ENCODE results near the gene SLC5A6. TPM values are rescaled to one million over a fixed set of nuclear protein-coding genes. Genes with fewer than 3 reads are reported as not detected.

Gene SLC5A6
- polyA plus RNA-seq, 1 of the 3 experiments (the other 2 are of a cell fraction): 75.7 TPM

DNA sequence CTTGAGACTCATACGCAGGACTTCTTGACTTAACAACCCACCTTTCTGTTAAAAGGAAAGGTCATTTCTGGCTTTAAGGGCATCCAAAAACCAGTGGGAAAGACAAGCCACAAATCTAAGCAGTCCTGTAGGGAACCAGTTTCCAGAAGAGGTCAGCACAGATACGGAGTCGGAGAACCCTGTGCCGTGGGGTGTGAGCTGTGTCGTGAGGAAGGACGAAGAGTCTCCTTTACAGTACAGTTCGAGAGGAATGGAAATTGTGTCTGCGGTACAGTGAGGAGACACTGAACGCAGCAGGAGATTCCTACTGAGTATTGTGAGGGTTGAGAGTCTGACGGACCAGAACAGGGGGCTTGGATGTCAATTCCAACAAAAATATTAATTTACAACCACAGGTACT, 33.0 kb upstream of the SLC5A6 start:
- WGBS (ENCODE audit: low lambda C conversion rate): 92% methylated on average over 10 of the region's 10 CpGs
- Histone ChIP-seq H3K4me2 (no peak overlapping the region), H3K79me2 (ENCODE audit: insufficient read depth) (no peaks in the 10 kb centered on the region), H3K9me3 (no peaks in the 10 kb centered on the region), H2AFZ (ENCODE audit: low read depth) (no peak overlapping the region), H3K27me3 (ENCODE audit: insufficient read depth) (no peaks in the 10 kb centered on the region), H3K9me2 (no peaks in the 10 kb centered on the region), H3K27ac (ENCODE audit: low read depth in 2 of 2, low read length in 1 of 2) (no peak overlapping the region), H3K9ac (no peak overlapping the region), H3K4me3 (ENCODE audit: low read depth in 2 of 2, low read length in 1 of 2) (no peak overlapping the region), H4K20me1 (ENCODE audit: insufficient read depth) (no peaks in the 10 kb centered on the region; the same call in 1 of the 2 replicates), H3K36me3 (replicated peaks in 1 of 2; ENCODE audit: control insufficient read depth in 1 of 2, insufficient read depth in 2 of 2, low read length in 1 of 2) (peaks cover 22 to 43% of the 10 kb centered on the region in 2 experiments), H3F3A (replicated peaks; ENCODE audit: insufficient read depth) (peaks cover 5% of the 10 kb centered on the region), H3K4me1 (ENCODE audit: control insufficient read depth in 1 of 2, insufficient read depth in 2 of 2, low read depth in 1 of 2, low read length in 1 of 2) (peaks cover 0 to 8% of the 10 kb centered on the region in 2 experiments; a peak in 2 of 4 replicates)
- ChIA-PET POLR2A (interaction anchor here (0.6 kb wide), 1 partner anchor 208 kb away, joined by 3 read pairs; no protein-coding TSS in a partner anchor), CTCF (interaction anchor here (1.2 kb wide), 1 partner anchor 11 kb away, joined by 4 read pairs; no protein-coding TSS in a partner anchor)
- DNase-seq: no peak
- no peak for TF ChIP-seq FOSL2 (IDR thresholded peaks at IDR 0.05; ENCODE audit: borderline replicate concordance, low read depth)
- TF ChIP-seq USF1 (IDR thresholded peaks at IDR 0.05; ENCODE audit: borderline replicate concordance, low read depth): no peak
- TF ChIP-seq EZH2phosphoT487 (IDR thresholded peaks at IDR 0.05; ENCODE audit: borderline replicate concordance, low read depth): no peak
- TF ChIP-seq MEF2A (IDR thresholded peaks at IDR 0.05; ENCODE audit: borderline replicate concordance, low read depth): no peak
- TF ChIP-seq GATA2 (CRISPR knock-in tag; IDR thresholded peaks at IDR 0.05): no peak
- TF ChIP-seq SMC3 (IDR thresholded peaks at IDR 0.05; ENCODE audit: low read depth, low read length): no peak
- TF ChIP-seq, protein P1, sequence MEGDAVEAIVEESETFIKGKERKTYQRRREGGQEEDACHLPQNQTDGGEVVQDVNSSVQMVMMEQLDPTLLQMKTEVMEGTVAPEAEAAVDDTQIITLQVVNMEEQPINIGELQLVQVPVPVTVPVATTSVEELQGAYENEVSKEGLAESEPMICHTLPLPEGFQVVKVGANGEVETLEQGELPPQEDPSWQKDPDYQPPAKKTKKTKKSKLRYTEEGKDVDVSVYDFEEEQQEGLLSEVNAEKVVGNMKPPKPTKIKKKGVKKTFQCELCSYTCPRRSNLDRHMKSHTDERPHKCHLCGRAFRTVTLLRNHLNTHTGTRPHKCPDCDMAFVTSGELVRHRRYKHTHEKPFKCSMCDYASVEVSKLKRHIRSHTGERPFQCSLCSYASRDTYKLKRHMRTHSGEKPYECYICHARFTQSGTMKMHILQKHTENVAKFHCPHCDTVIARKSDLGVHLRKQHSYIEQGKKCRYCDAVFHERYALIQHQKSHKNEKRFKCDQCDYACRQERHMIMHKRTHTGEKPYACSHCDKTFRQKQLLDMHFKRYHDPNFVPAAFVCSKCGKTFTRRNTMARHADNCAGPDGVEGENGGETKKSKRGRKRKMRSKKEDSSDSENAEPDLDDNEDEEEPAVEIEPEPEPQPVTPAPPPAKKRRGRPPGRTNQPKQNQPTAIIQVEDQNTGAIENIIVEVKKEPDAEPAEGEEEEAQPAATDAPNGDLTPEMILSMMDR (IDR thresholded peaks at IDR 0.05): no peak
- no peak for TF ChIP-seq RAD21 (IDR thresholded peaks at IDR 0.05; ENCODE audit: low read length)
- TF ChIP-seq RCOR1 (IDR thresholded peaks at IDR 0.05; ENCODE audit: low read length): no peak
- no peak for TF ChIP-seq SIN3A (IDR thresholded peaks at IDR 0.05; ENCODE audit: borderline replicate concordance, low read depth, low read length)
- TF ChIP-seq CHD2 (IDR thresholded peaks at IDR 0.05; ENCODE audit: low read length, partially characterized antibody): no peak
- no peak for TF ChIP-seq YY1 (IDR thresholded peaks at IDR 0.05; ENCODE audit: low read depth)
- TF ChIP-seq NRF1 (IDR thresholded peaks at IDR 0.05; ENCODE audit: low read depth, low read length): no peak
- no peak for TF ChIP-seq GABPA (IDR thresholded peaks at IDR 0.05; ENCODE audit: low read depth)
- TF ChIP-seq TAF1 (IDR thresholded peaks at IDR 0.05; ENCODE audit: borderline replicate concordance, low read depth, low read length): no peak
- TF ChIP-seq, protein P2, sequence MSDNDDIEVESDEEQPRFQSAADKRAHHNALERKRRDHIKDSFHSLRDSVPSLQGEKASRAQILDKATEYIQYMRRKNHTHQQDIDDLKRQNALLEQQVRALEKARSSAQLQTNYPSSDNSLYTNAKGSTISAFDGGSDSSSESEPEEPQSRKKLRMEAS (IDR thresholded peaks at IDR 0.05; ENCODE audit: low read depth): no peak

All from SK-N-SH (cell line).